IMR-90 (cell line): ENCODE data around the gene ATP6V0E2. TPM values are rescaled to one million over a fixed set of nuclear protein-coding genes. Genes with fewer than 3 reads are reported as not detected.

Source experiments
- ATAC-seq: fragments of 200-7000 bp; cut with Tn5 transposase; 2 replicates; pipeline ENCODE4 v1.9.1; 2020; ENCODE audit warnings: low read depth, mild to moderate bottlenecking, moderate library complexity
- BruUV-seq: library from RNA; stranded (reverse); fragments of 400-500 nt; replicated peaks from 2 replicates; lab custom pipeline; 2021; lab: Mats Ljungman, UMichigan
- CTCF ChIA-PET: fragments of 300-600 bp; formaldehyde crosslinking; extraction: SDS; loops from one replicate; lab custom pipeline; 2021; ENCODE audit warnings: antibody characterized with exemption; lab: Yijun Ruan, JAX
- POLR2A ChIA-PET: fragments of 300-600 bp; sonication (Branson Sonifier 250); formaldehyde crosslinking; loops from one replicate; lab custom pipeline; 2022; ENCODE audit warnings: antibody characterized with exemption; ENCODE audit not compliant: unreplicated experiment; lab: Charles Lee
- DNase-seq: peaks from one replicate; pipeline ENCODE4 v3.0.0; 2013
- H2AFZ ChIP-seq: replicated peaks from 2 replicates; pipeline ENCODE3; 2013; ENCODE audit warnings: low read length, mild to moderate bottlenecking; ENCODE audit not compliant: poor library complexity
- H2AK5ac ChIP-seq: 2 replicates; pipeline ENCODE4 v1.6.1; 2013; ENCODE audit warnings: low read depth, low read length, inconsistent platforms
- H2AK9ac ChIP-seq: replicated peaks from 2 replicates; pipeline ENCODE3; 2013; ENCODE audit warnings: mild to moderate bottlenecking, low read depth, low read length, moderate library complexity; ENCODE audit not compliant: poor library complexity
- H2BK120ac ChIP-seq: 2 replicates; pipeline ENCODE4 v1.6.1; 2013; ENCODE audit warnings: low read depth, low read length, inconsistent platforms
- H2BK15ac ChIP-seq: 3 replicates; pipeline ENCODE4 v1.6.1; 2013; ENCODE audit warnings: low read depth, low read length, inconsistent platforms
- H2BK20ac ChIP-seq: 2 replicates; pipeline ENCODE4 v1.6.1; 2013; ENCODE audit warnings: low read depth, mild to moderate bottlenecking, inconsistent platforms, low read length, moderate library complexity
- H2BK5ac ChIP-seq: 2 replicates; pipeline ENCODE4 v1.6.1; 2013; ENCODE audit warnings: mild to moderate bottlenecking, low read depth, low read length, inconsistent platforms; ENCODE audit not compliant: poor library complexity, severe bottlenecking
- H3K14ac ChIP-seq: replicated peaks from 2 replicates; pipeline ENCODE4 v1.6.1; 2013; ENCODE audit warnings: low read depth, low read length, inconsistent platforms
- H3K18ac ChIP-seq: 2 replicates; pipeline ENCODE4 v1.6.1; 2013; ENCODE audit warnings: low read depth, low read length, control low read depth
- H3K23ac ChIP-seq: 2 replicates; pipeline ENCODE4 v1.6.1; 2013; ENCODE audit warnings: low read depth, low read length, inconsistent platforms
- H3K27ac ChIP-seq: 2 replicates; pipeline ENCODE4 v1.5.1; 2013; ENCODE audit warnings: mild to moderate bottlenecking, control low read depth, low read length; ENCODE audit not compliant: insufficient read depth
- H3K27me3 ChIP-seq: 2 replicates; pipeline ENCODE4 v1.6.1; 2013; ENCODE audit warnings: low read length; ENCODE audit not compliant: control insufficient read depth, insufficient read depth
- H3K36me3 ChIP-seq: 2 replicates; pipeline ENCODE4 v1.6.1; 2013; ENCODE audit warnings: low read length, mixed read lengths; ENCODE audit not compliant: control insufficient read depth, insufficient read depth
- H3K4ac ChIP-seq: 2 replicates; pipeline ENCODE4 v1.6.1; 2013; ENCODE audit warnings: low read depth, low read length, inconsistent platforms
- H3K4me1 ChIP-seq: 2 replicates; pipeline ENCODE4 v1.6.1; 2013; ENCODE audit warnings: low read length, mixed read lengths; ENCODE audit not compliant: control insufficient read depth, insufficient read depth
- H3K4me2 ChIP-seq: 2 replicates; pipeline ENCODE4 v1.6.1; 2013; ENCODE audit warnings: low read depth, mild to moderate bottlenecking, control low read depth, low read length, moderate library complexity
- H3K4me3 ChIP-seq: 2 replicates; pipeline ENCODE4 v1.5.1; 2013; ENCODE audit warnings: low read depth, mild to moderate bottlenecking, control low read depth, low read length, moderate library complexity; ENCODE audit not compliant: insufficient read depth
- H3K56ac ChIP-seq: 2 replicates; pipeline ENCODE4 v1.6.1; 2013; ENCODE audit warnings: low read length, inconsistent platforms; ENCODE audit not compliant: insufficient read depth; ENCODE audit errors: extremely low read depth
- H3K79me1 ChIP-seq, 2 experiments: 2 replicates each; pipeline ENCODE4 v1.6.1; 2013; ENCODE audit warnings: low read length in 2 of 2, inconsistent platforms in 1 of 2, low read depth in 1 of 2
- H3K9ac ChIP-seq: 2 replicates; pipeline ENCODE4 v1.6.1; 2013; ENCODE audit warnings: low read depth, low read length, control low read depth
- H3K9me1 ChIP-seq: 2 replicates; pipeline ENCODE4 v1.6.1; 2013; ENCODE audit warnings: low read length, inconsistent platforms; ENCODE audit not compliant: insufficient read depth
- H3K9me3 ChIP-seq: 2 replicates; pipeline ENCODE4 v1.6.1; 2013; ENCODE audit warnings: low read length; ENCODE audit not compliant: control insufficient read depth, insufficient read depth
- H4K20me1 ChIP-seq: 2 replicates; pipeline ENCODE4 v1.6.1; 2013; ENCODE audit warnings: low read length, inconsistent platforms; ENCODE audit not compliant: insufficient read depth
- H4K5ac ChIP-seq: 2 replicates; pipeline ENCODE4 v1.6.1; 2013; ENCODE audit warnings: mild to moderate bottlenecking, low read depth, low read length, control low read depth
- H4K8ac ChIP-seq, 2 experiments: 2 replicates each; pipeline ENCODE4 v1.6.1; 2013; ENCODE audit warnings: low read depth in 2 of 2, low read length in 2 of 2, control low read depth in 1 of 2, inconsistent platforms in 1 of 2
- H4K91ac ChIP-seq: 2 replicates; pipeline ENCODE4 v1.6.1; 2013; ENCODE audit warnings: low read depth, low read length, inconsistent platforms; ENCODE audit not compliant: insufficient read depth
- BHLHE40 ChIP-seq: fragments of 150-350 bp; IDR thresholded peaks from 2 replicates; pipeline ENCODE4 v1.6.1; 2016; ENCODE audit warnings: mild to moderate bottlenecking, low read depth, low read length
- CHD1 ChIP-seq: IDR thresholded peaks from 2 replicates; pipeline ENCODE4 v1.6.1; 2012; ENCODE audit warnings: low read depth, low read length, improper control_type of control experiment
- CTCF ChIP-seq: conservative IDR thresholded peaks from 2 replicates; pipeline ENCODE4 v1.5.1; 2012; ENCODE audit warnings: mild to moderate bottlenecking, low read depth, low read length, improper control_type of control experiment
- FOS ChIP-seq: fragments of 150-350 bp; IDR thresholded peaks from 2 replicates; pipeline ENCODE4 v1.6.1; 2016; ENCODE audit warnings: low read depth, low read length
- MAFK ChIP-seq: IDR thresholded peaks from 2 replicates; pipeline ENCODE4 v1.6.1; 2012; ENCODE audit warnings: low read depth, low read length, improper control_type of control experiment
- MXI1 ChIP-seq: IDR thresholded peaks from 2 replicates; pipeline ENCODE4 v1.6.1; 2012; ENCODE audit warnings: low read depth, mild to moderate bottlenecking, low read length, moderate library complexity, borderline replicate concordance
- NFE2L2 ChIP-seq: fragments of 150-350 bp; IDR thresholded peaks from 2 replicates; pipeline ENCODE4 v1.6.1; 2016; ENCODE audit warnings: low read depth, mild to moderate bottlenecking, low read length
- POLR2A ChIP-seq: IDR thresholded peaks from 2 replicates; pipeline ENCODE4 v1.6.1; 2012; ENCODE audit warnings: mild to moderate bottlenecking, low read depth, low read length
- RCOR1 ChIP-seq: IDR thresholded peaks from 2 replicates; pipeline ENCODE4 v1.6.1; 2012; ENCODE audit warnings: mild to moderate bottlenecking, low read length, improper control_type of control experiment; ENCODE audit not compliant: insufficient replicate concordance
- SMC3 ChIP-seq: fragments of 150-350 bp; IDR thresholded peaks from 2 replicates; pipeline ENCODE4 v1.6.1; 2016; ENCODE audit warnings: low read depth, mild to moderate bottlenecking, antibody characterized with exemption, low read length, moderate library complexity
- WGBS, 2 experiments: methylation state at CpG; one replicate each; pipeline versions ENCODE4 v1.1.5 to v1.1.7; 2013; ENCODE audit warnings: missing lambda C conversion rate in 2 of 2; ENCODE audit not compliant: insufficient read length in 1 of 2; ENCODE audit errors: extremely low coverage in 2 of 2; 5-methylcytosine and 5-hydroxymethylcytosine counted together
- dilution Hi-C: fragments of 300-500 bp; cut with HindIII; formaldehyde crosslinking; loops from one replicate; pipeline ENCODE4 v1.14.3; 2018; ENCODE audit warnings: low sequenced_read_pairs; ENCODE audit not compliant: unreplicated experiment
- in situ Hi-C: fragments of 300-500 bp; cut with MboI; formaldehyde crosslinking; loops from 3 replicates; pipeline ENCODE4 v1.14.3; 2019; ENCODE audit warnings: low sequenced_read_pairs, inconsistent platforms, mixed read lengths
- intact Hi-C: fragments of 100-400 bp; cut with micrococcal nuclease; formaldehyde crosslinking; loops from 2 replicates; pipeline ENCODE4 v1.10.0; 2022
- polyA plus RNA-seq, 3 experiments: library from polyadenylated mRNA; depleted of rRNA; stranded (reverse); fragments of >200 nt; gene quantifications; 2 replicates each; pipeline ENCODE4 v1.2.3, GENCODE V29; 2012; ENCODE audit warnings: low replicate concordance in 1 of 3
- total RNA-seq: library from RNA; depleted of rRNA; stranded (reverse); fragments of >200 nt; gene quantifications from 2 replicates; pipeline ENCODE4 v1.2.3, GENCODE V29; 2012
- TF ChIP-seq, protein P1 (sequence below): fragments of 150-350 bp; IDR thresholded peaks from 2 replicates; pipeline ENCODE4 v1.6.1; 2017; ENCODE audit warnings: mild to moderate bottlenecking, antibody characterized with exemption, low read length, low read depth

The ATP6V0E2 gene
- total and polyA plus RNA-seq, 2 of the 4 experiments (the other 2 are of a cell fraction), result 5.7 to 30.3 TPM

GRCh38 chr7:149864751-149865150 is 9.0 kb upstream of the ATP6V0E2 start:
- Histone ChIP-seq H2BK15ac (no peak overlapping the region), H3K9ac (no peak overlapping the region), H2AK5ac (no peak overlapping the region), H2AFZ (no peak overlapping the region), H3K4me3 (no peak overlapping the region), H3K14ac (no peak overlapping the region), H2BK5ac (no peak overlapping the region), H3K4me1 (peaks cover 5% of the 10 kb centered on the region), H3K79me1 (no peaks in the 10 kb centered on the region), H4K5ac (no peak overlapping the region), H2AK9ac (no peak overlapping the region), H3K9me3 (no peaks in the 10 kb centered on the region), H2BK120ac (no peak overlapping the region), H2BK20ac (no peak overlapping the region), H3K27me3 (no peaks in the 10 kb centered on the region), H3K27ac (no peak overlapping the region), H3K36me3 (peaks cover 41% of the 10 kb centered on the region), H3K9me1 (peaks cover 10% of the 10 kb centered on the region; the same call in 1 of the 2 replicates), H4K91ac (no peak overlapping the region), H3K4me2 (no peak overlapping the region), H4K20me1 (no peaks in the 10 kb centered on the region), H4K8ac (no peak overlapping the region), H3K56ac (no peak overlapping the region), H3K18ac (no peak overlapping the region), H3K23ac (no peak overlapping the region), H3K4ac (no peak overlapping the region)
- dilution Hi-C loops (no loop called here), intact Hi-C loops (no loop called here), in situ Hi-C loops (loop anchor here (25.0 kb wide), 1 partner anchor 548 kb away; a partner anchor contains a TSS)
- DNase-seq (no peak), ATAC-seq (no peak)
- ChIA-PET POLR2A (no interaction called here), CTCF (no interaction called here)
- BruUV-seq, result no TSS peak
- 96% methylated on average over 4 of the region's 12 CpGs; no CpG with 5 or more reads in 1 of the 2 experiments for WGBS, 2 experiments
- TF ChIP-seq SMC3 (no peak), BHLHE40 (no peak), RCOR1 (no peak), CHD1 (no peak), MXI1 (no peak), POLR2A (no peak), FOS (no peak), MAFK (no peak), NFE2L2 (no peak), CTCF (no peak)
- TF ChIP-seq, protein P1, sequence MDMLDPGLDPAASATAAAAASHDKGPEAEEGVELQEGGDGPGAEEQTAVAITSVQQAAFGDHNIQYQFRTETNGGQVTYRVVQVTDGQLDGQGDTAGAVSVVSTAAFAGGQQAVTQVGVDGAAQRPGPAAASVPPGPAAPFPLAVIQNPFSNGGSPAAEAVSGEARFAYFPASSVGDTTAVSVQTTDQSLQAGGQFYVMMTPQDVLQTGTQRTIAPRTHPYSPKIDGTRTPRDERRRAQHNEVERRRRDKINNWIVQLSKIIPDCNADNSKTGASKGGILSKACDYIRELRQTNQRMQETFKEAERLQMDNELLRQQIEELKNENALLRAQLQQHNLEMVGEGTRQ, result no peak
